ENCODE data around the gene SLAMF9. TPM values are rescaled to one million over a fixed set of nuclear protein-coding genes. Genes with fewer than 3 reads are reported as not detected.

SLAMF9 gene
- total and polyA plus RNA-seq, 2 experiments from 2014 or later = 0.48 TPM; not detected in 1

- in situ Hi-C loops (cut with MboI) = no loop called here
- 77% methylated on average over 9 of the region's 9 CpGs for WGBS, 2 experiments (ENCODE audit: low coverage in 1 of 2, low lambda C conversion rate in 2 of 2, missing lambda C conversion rate in 2 of 2)
- Histone ChIP-seq H3K27me3 (replicated peaks; ENCODE audit: insufficient read depth) (peaks cover 4% of the 10 kb centered on the region; the same call in 1 of the 2 replicates), H3K79me2 (ENCODE audit: insufficient read depth) (no peaks in the 10 kb centered on the region), H3K4me3 (no peak overlapping the region), H3K27ac (no peak overlapping the region), H3F3A (ENCODE audit: insufficient read depth) (no peaks in the 10 kb centered on the region), H3K4me2 (ENCODE audit: unreplicated experiment) (no peak overlapping the region), H3K36me3 (ENCODE audit: low read depth) (no peaks in the 10 kb centered on the region), H3K9me3 (ENCODE audit: low read depth) (no peaks in the 10 kb centered on the region), H4K20me1 (ENCODE audit: insufficient read depth) (no peaks in the 10 kb centered on the region), H3K9me2 (ENCODE audit: insufficient read depth) (no peaks in the 10 kb centered on the region), H3K4me1 (ENCODE audit: insufficient read depth) (no peaks in the 10 kb centered on the region), H3K9ac (no peak overlapping the region), H2AFZ (no peak overlapping the region)
- no peak for TF ChIP-seq EZH2phosphoT487 (IDR thresholded peaks at IDR 0.05; ENCODE audit: insufficient read depth, low read depth)
- no peak for TF ChIP-seq EZH2 (IDR thresholded peaks at IDR 0.05; ENCODE audit: insufficient read depth, poor library complexity, severe bottlenecking)
- no peak for DNase-seq
Observed at GRCh38 chr1:159943908-159944622, 10.0 kb downstream of the SLAMF9 start.

GRCh38 chr1:159943278-159943640 lies 10.8 kb downstream of the SLAMF9 start:
- H3K4me1 ChIP-seq (ENCODE audit: insufficient read depth) = no peaks in the 10 kb centered on the region
- H3K9ac ChIP-seq = no peak overlapping the region
- H3K27ac ChIP-seq = no peak overlapping the region
- H3K9me3 ChIP-seq (ENCODE audit: low read depth) = no peaks in the 10 kb centered on the region
- TF ChIP-seq EZH2 (IDR thresholded peaks at IDR 0.05; ENCODE audit: insufficient read depth, poor library complexity, severe bottlenecking) (no peak), EZH2phosphoT487 (IDR thresholded peaks at IDR 0.05; ENCODE audit: insufficient read depth, low read depth) (no peak)
- no peaks in the 10 kb centered on the region for H4K20me1 ChIP-seq (ENCODE audit: insufficient read depth)
- H3K79me2 ChIP-seq (ENCODE audit: insufficient read depth) = no peaks in the 10 kb centered on the region
- no peaks in the 10 kb centered on the region for H3K9me2 ChIP-seq (ENCODE audit: insufficient read depth)
- H3K27me3 ChIP-seq (replicated peaks; ENCODE audit: insufficient read depth) = peaks cover 4% of the 10 kb centered on the region; the same call in 1 of the 2 replicates
- no peak overlapping the region for H3K4me2 ChIP-seq (ENCODE audit: unreplicated experiment)
- in situ Hi-C loops (cut with MboI) = no loop called here
- H3K4me3 ChIP-seq = no peak overlapping the region
- no peak for DNase-seq
- no peaks in the 10 kb centered on the region for H3F3A ChIP-seq (ENCODE audit: insufficient read depth)
- no peak overlapping the region for H2AFZ ChIP-seq
- no peaks in the 10 kb centered on the region for H3K36me3 ChIP-seq (ENCODE audit: low read depth)
- WGBS, 2 experiments (ENCODE audit: low coverage in 1 of 2, low lambda C conversion rate in 2 of 2, missing lambda C conversion rate in 2 of 2) = 66 to 71% methylated on average over 5 of the region's 5 CpGs

- H3K27me3 ChIP-seq (replicated peaks; ENCODE audit: insufficient read depth) = peaks cover 4% of the 10 kb centered on the region; the same call in 1 of the 2 replicates
- H3K79me2 ChIP-seq (ENCODE audit: insufficient read depth) = no peaks in the 10 kb centered on the region
- no peak overlapping the region for H3K9ac ChIP-seq
- H3K9me3 ChIP-seq (ENCODE audit: low read depth) = no peaks in the 10 kb centered on the region
- H3K27ac ChIP-seq = no peak overlapping the region
- H3K4me1 ChIP-seq (ENCODE audit: insufficient read depth) = no peaks in the 10 kb centered on the region
- H3K4me2 ChIP-seq (ENCODE audit: unreplicated experiment) = no peak overlapping the region
- H3K9me2 ChIP-seq (ENCODE audit: insufficient read depth) = no peaks in the 10 kb centered on the region
- H3K4me3 ChIP-seq = no peak overlapping the region
- in situ Hi-C loops (cut with MboI) = no loop called here
- H4K20me1 ChIP-seq (ENCODE audit: insufficient read depth) = no peaks in the 10 kb centered on the region
- H3K36me3 ChIP-seq (ENCODE audit: low read depth) = no peaks in the 10 kb centered on the region
- 61 to 69% methylated on average over 11 to 15 of the region's 15 CpGs for WGBS, 2 experiments (ENCODE audit: low coverage in 1 of 2, low lambda C conversion rate in 2 of 2, missing lambda C conversion rate in 2 of 2)
- H2AFZ ChIP-seq = no peak overlapping the region
- TF ChIP-seq EZH2 (IDR thresholded peaks at IDR 0.05; ENCODE audit: insufficient read depth, poor library complexity, severe bottlenecking) (no peak), EZH2phosphoT487 (IDR thresholded peaks at IDR 0.05; ENCODE audit: insufficient read depth, low read depth) (no peak)
- H3F3A ChIP-seq (ENCODE audit: insufficient read depth) = no peaks in the 10 kb centered on the region
- DNase-seq = no peak
Observed at GRCh38 chr1:159942632-159943277, 11.3 kb downstream of the SLAMF9 start.

- WGBS, 2 experiments (ENCODE audit: low coverage in 1 of 2, low lambda C conversion rate in 2 of 2, missing lambda C conversion rate in 2 of 2) = 58% methylated on average over 14 to 15 of the region's 15 CpGs
- H3K4me1 ChIP-seq (ENCODE audit: insufficient read depth) = no peaks in the 10 kb centered on the region
- no peak overlapping the region for H3K27ac ChIP-seq
- no peak for DNase-seq
- in situ Hi-C loops (cut with MboI) = no loop called here
- no peak overlapping the region for H3K9ac ChIP-seq
- H3K4me3 ChIP-seq = no peak overlapping the region
- TF ChIP-seq EZH2 (IDR thresholded peaks at IDR 0.05; ENCODE audit: insufficient read depth, poor library complexity, severe bottlenecking) = no peak
- TF ChIP-seq EZH2phosphoT487 (IDR thresholded peaks at IDR 0.05; ENCODE audit: insufficient read depth, low read depth) = no peak
- no peak overlapping the region for H2AFZ ChIP-seq
- no peaks in the 10 kb centered on the region for H3K9me2 ChIP-seq (ENCODE audit: insufficient read depth)
- H4K20me1 ChIP-seq (ENCODE audit: insufficient read depth) = no peaks in the 10 kb centered on the region
- no peaks in the 10 kb centered on the region for H3K9me3 ChIP-seq (ENCODE audit: low read depth)
- no peaks in the 10 kb centered on the region for H3K79me2 ChIP-seq (ENCODE audit: insufficient read depth)
- no peaks in the 10 kb centered on the region for H3F3A ChIP-seq (ENCODE audit: insufficient read depth)
- H3K36me3 ChIP-seq (ENCODE audit: low read depth) = no peaks in the 10 kb centered on the region
- H3K4me2 ChIP-seq (ENCODE audit: unreplicated experiment) = no peak overlapping the region
- H3K27me3 ChIP-seq (replicated peaks; ENCODE audit: insufficient read depth) = peaks cover 4% of the 10 kb centered on the region; the same call in 1 of the 2 replicates
Observed at GRCh38 chr1:159941591-159942560, 12.2 kb downstream of the SLAMF9 start.
